Endothelial cell of umbilical vein (primary cell): ENCODE results near the gene NBL1. TPM values are rescaled to one million over a fixed set of nuclear protein-coding genes. Genes with fewer than 3 reads are reported as not detected.

Experiments used
- BruUV-seq: library from RNA; stranded (reverse); fragments of 400-500 nt; replicated peaks from 2 replicates; lab custom pipeline; 2021; lab: Mats Ljungman, UMichigan
- CTCF ChIA-PET: fragments of 300-600, 350-600 bp; sonication (Branson Sonifier 250); formaldehyde crosslinking; loops from one replicate; lab custom pipeline; 2021; ENCODE audit warnings: antibody characterized with exemption, inconsistent platforms; lab: Charles Lee
- POLR2A ChIA-PET: fragments of 300-600, 350-600 bp; sonication (Branson Sonifier 250); formaldehyde crosslinking; loops from one replicate; lab custom pipeline; 2021; ENCODE audit warnings: antibody characterized with exemption, inconsistent platforms; lab: Charles Lee
- DNase-seq: peaks from one replicate; pipeline ENCODE4 v3.0.0-alpha.2; 2011; ENCODE audit warnings: low read depth, low spot score
- FAIRE-seq: peaks from 2 replicates; lab custom pipeline; 2011; peaks lifted over from hg19 to GRCh38; lab: Jason Lieb, UNC
- H2AFZ ChIP-seq: 2 replicates; pipeline ENCODE4 v1.6.0; 2012; ENCODE audit warnings: low read depth, low read length, control low read depth, inconsistent platforms
- H3K27ac ChIP-seq: 2 replicates; pipeline ENCODE4 v1.5.1; 2011; ENCODE audit warnings: low read depth, mild to moderate bottlenecking, control low read depth, low read length, moderate library complexity; ENCODE audit not compliant: insufficient read depth
- H3K27me3 ChIP-seq, 2 experiments: 2 replicates each; pipeline versions ENCODE4 v1.6.0 to v1.6.1; 2011; ENCODE audit warnings: low read length in 2 of 2, mixed read lengths in 1 of 2; ENCODE audit not compliant: control insufficient read depth in 2 of 2, insufficient read depth in 2 of 2
- H3K36me3 ChIP-seq, 2 experiments: 2 replicates in 1 of 2; 3 replicates in 1 of 2; pipeline ENCODE4 v1.5.1; 2011; ENCODE audit warnings: low read length in 2 of 2, mild to moderate bottlenecking in 1 of 2, moderate library complexity in 1 of 2; ENCODE audit not compliant: control insufficient read depth in 2 of 2, insufficient read depth in 2 of 2; ENCODE audit errors: extremely low read depth in 1 of 2
- H3K4me1 ChIP-seq: 3 replicates; pipeline ENCODE4 v1.5.1; 2011; ENCODE audit warnings: mild to moderate bottlenecking, low read length; ENCODE audit not compliant: control insufficient read depth, insufficient read depth; ENCODE audit errors: extremely low read depth
- H3K4me2 ChIP-seq: 2 replicates; pipeline ENCODE4 v1.6.1; 2011; ENCODE audit warnings: low read length, control low read depth, mixed read lengths; ENCODE audit not compliant: insufficient read depth
- H3K4me3 ChIP-seq, 3 experiments: fragments of 200-600 bp in 1 of 3; sonication (generic), shearing (Covaris generic) in 1 of 3; replicated peaks in 1 of 3; 2 replicates each; pipeline ENCODE4 v1.5.1; 2011 to 2016; ENCODE audit warnings: control low read depth in 3 of 3, low read length in 3 of 3, mild to moderate bottlenecking in 2 of 3, inconsistent platforms in 1 of 3, low read depth in 1 of 3, moderate library complexity in 1 of 3; ENCODE audit not compliant: insufficient read depth in 1 of 3
- H3K79me2 ChIP-seq: 2 replicates; pipeline ENCODE4 v1.6.0; 2012; ENCODE audit warnings: low read length, inconsistent platforms; ENCODE audit not compliant: control insufficient read depth, insufficient read depth
- H3K9ac ChIP-seq: replicated peaks from 2 replicates; pipeline ENCODE3; 2011; ENCODE audit warnings: low read length, control low read depth; ENCODE audit not compliant: insufficient read depth; ENCODE audit errors: extremely low read depth
- H3K9me1 ChIP-seq: replicated peaks from 3 replicates; pipeline ENCODE4 v1.6.0; 2011; ENCODE audit warnings: mild to moderate bottlenecking, low read length; ENCODE audit not compliant: control insufficient read depth, insufficient read depth; ENCODE audit errors: extremely low read depth
- H3K9me3 ChIP-seq: replicated peaks from 2 replicates; pipeline ENCODE4 v1.5.1; 2012; ENCODE audit warnings: low read length, inconsistent platforms; ENCODE audit not compliant: control insufficient read depth, insufficient read depth
- H4K20me1 ChIP-seq: replicated peaks from 2 replicates; pipeline ENCODE3; 2011; ENCODE audit warnings: mild to moderate bottlenecking, low read length; ENCODE audit not compliant: control insufficient read depth, insufficient read depth; ENCODE audit errors: extremely low read depth
- EZH2 ChIP-seq: IDR thresholded peaks from 2 replicates; pipeline ENCODE4 v1.6.1; 2012; ENCODE audit warnings: borderline replicate concordance, low read depth, mild to moderate bottlenecking, moderate library complexity, low read length, inconsistent platforms; ENCODE audit not compliant: severe bottlenecking
- FOS ChIP-seq: IDR thresholded peaks from 2 replicates; pipeline ENCODE4 v1.6.1; 2011; ENCODE audit warnings: mild to moderate bottlenecking, low read length, moderate library complexity, borderline replicate concordance; ENCODE audit not compliant: insufficient read depth
- GATA2 ChIP-seq: IDR thresholded peaks from 2 replicates; pipeline ENCODE4 v1.7.0; 2011; ENCODE audit warnings: low read depth, mild to moderate bottlenecking, moderate library complexity, mixed read lengths, low read length; ENCODE audit not compliant: insufficient read length, insufficient read depth
- JUN ChIP-seq: IDR thresholded peaks from 2 replicates; pipeline ENCODE4 v1.6.1; 2011; ENCODE audit warnings: borderline replicate concordance, low read depth; ENCODE audit not compliant: insufficient read length, insufficient read depth
- MYC ChIP-seq: IDR thresholded peaks from one replicate; pipeline ENCODE4 v1.6.1; 2011; ENCODE audit warnings: mild to moderate bottlenecking, low read depth, low read length
- POLR2A ChIP-seq: IDR thresholded peaks from 2 replicates; pipeline ENCODE4 v1.6.1; 2012; ENCODE audit warnings: low read depth, mild to moderate bottlenecking, control low read depth, low read length
- POLR2AphosphoS5 ChIP-seq: IDR thresholded peaks from 2 replicates; pipeline ENCODE4 v1.6.1; 2012; ENCODE audit warnings: low read depth, mild to moderate bottlenecking, control low read depth, low read length, moderate library complexity; ENCODE audit not compliant: insufficient read depth
- dilution Hi-C: fragments of 300-500 bp; cut with MboI; formaldehyde crosslinking; loops from one replicate; pipeline ENCODE4 v1.15.0; 2019; ENCODE audit warnings: low sequenced_read_pairs; ENCODE audit not compliant: extremely low pct_ligation_motif_present
- intact Hi-C: fragments of 100-400 bp; cut with micrococcal nuclease; formaldehyde crosslinking; loops from one replicate; pipeline ENCODE4 v1.10.0; 2022
- polyA plus RNA-seq, 4 experiments: library from polyadenylated mRNA; depleted of rRNA in 3 of 4; stranded (reverse) in 3 of 4; unstranded in 1 of 4; fragments of >200 nt; gene quantifications; 2 replicates each; pipeline versions ENCODE4 v1.2.1 to v1.2.3, GENCODE V29; 2011 to 2012; ENCODE audit warnings: missing spikeins in 1 of 4
- total RNA-seq: library from RNA; stranded (reverse); gene quantifications from 2 replicates; pipeline ENCODE4 v1.2.3, GENCODE V29; 2021
- TF ChIP-seq, protein P1 (sequence below): IDR thresholded peaks from 2 replicates; pipeline ENCODE4 v1.6.1; 2011; ENCODE audit not compliant: insufficient read depth, insufficient read length
- TF ChIP-seq, protein P2 (sequence below), 2 donors: IDR thresholded peaks; 1 replicate in 1 of 2; 2 replicates in 1 of 2; pipeline ENCODE4 v1.5.1; 2011; ENCODE audit warnings: low read length in 2 of 2, mild to moderate bottlenecking in 2 of 2, moderate library complexity in 2 of 2, control low read depth in 1 of 2, inconsistent platforms in 1 of 2, low read depth in 1 of 2; ENCODE audit not compliant: insufficient read depth in 1 of 2; ENCODE audit errors: extremely low read depth in 1 of 2

Gene NBL1
- total and polyA plus RNA-seq, 2 donors (not counting 3 experiments of a cell fraction or from before 2014, with no cell fraction given), result 36.2 to 40.5 TPM

DNA sequence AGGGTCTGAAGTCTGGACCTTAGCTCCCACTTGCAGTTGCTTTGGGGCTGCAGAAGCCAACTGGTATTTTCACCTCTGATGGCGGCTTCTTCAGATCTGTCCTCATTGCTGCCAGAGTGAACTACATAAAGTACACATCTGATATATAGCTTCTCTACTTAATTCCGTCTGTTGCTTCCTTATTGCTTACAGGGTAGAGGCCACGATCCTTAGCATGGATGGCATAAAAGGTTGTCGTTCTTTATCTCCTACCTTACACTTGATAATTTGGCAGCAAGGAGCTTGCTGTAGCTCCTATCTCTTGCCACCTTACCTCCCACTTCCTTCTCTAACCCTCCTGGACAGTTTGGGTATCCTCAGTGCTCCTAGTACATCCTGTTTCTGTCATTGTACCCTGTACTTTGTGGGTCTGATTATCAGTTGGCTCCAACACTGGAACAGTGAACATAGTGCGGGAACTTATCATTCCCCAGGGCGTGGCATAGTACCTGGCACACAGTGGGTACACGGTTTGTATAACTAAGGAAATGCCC is 30.9 kb upstream of the NBL1 start:
- FAIRE-seq, result no peak
- H4K20me1 ChIP-seq, result no peaks in the 10 kb centered on the region
- H2AFZ ChIP-seq, result no peak overlapping the region
- dilution Hi-C loops, result no loop called here
- no TSS peak for BruUV-seq
- no peak overlapping the region for H3K27ac ChIP-seq
- H3K36me3 ChIP-seq, result peaks cover 3% of the 10 kb centered on the region in 2 experiments
- H3K9me1 ChIP-seq, result no peaks in the 10 kb centered on the region
- DNase-seq, result no peak
- ChIA-PET CTCF (interaction anchor here (1.0 to 1.5 kb wide), 2 partner anchors 125 to 222 kb away, joined by 4 read pairs; no protein-coding TSS in a partner anchor), POLR2A (no interaction called here)
- intact Hi-C loops, result no loop called here
- no peaks in the 10 kb centered on the region for H3K4me1 ChIP-seq
- H3K9me3 ChIP-seq, result no peaks in the 10 kb centered on the region
- H3K79me2 ChIP-seq, result peaks cover 28% of the 10 kb centered on the region
- H3K27me3 ChIP-seq, result no peaks in the 10 kb centered on the region
- H3K4me3 ChIP-seq, result no peak overlapping the region
- H3K4me2 ChIP-seq, result no peak overlapping the region
- TF ChIP-seq FOS (no peak), EZH2 (no peak), JUN (no peak)
- H3K9ac ChIP-seq, result no peak overlapping the region

DNA sequence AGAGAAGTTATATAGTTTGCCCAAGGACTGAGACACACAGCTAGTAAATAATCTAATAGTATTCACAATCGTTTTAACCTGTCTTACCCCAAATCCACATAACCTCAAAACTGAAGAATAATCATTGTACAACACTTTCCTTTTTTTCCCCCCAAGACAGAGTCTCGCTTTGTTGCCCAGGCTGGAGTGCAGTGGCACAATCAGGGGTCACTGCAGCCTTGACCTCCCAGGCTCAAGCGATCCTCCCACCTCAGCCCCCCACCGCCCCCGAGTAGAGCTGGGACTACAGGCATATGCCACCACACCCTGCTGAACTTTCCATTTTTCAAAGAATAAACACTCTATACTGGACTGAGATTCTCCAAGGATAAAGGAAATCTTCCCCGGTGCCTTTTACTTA is 28.7 kb upstream of the NBL1 start:
- ChIA-PET POLR2A (no interaction called here), CTCF (no interaction called here)
- Histone ChIP-seq H3K36me3 (peaks cover 2 to 3% of the 10 kb centered on the region in 2 experiments), H3K4me1 (no peaks in the 10 kb centered on the region), H3K79me2 (peaks cover 31% of the 10 kb centered on the region), H4K20me1 (no peaks in the 10 kb centered on the region), H3K4me2 (no peak overlapping the region), H2AFZ (no peak overlapping the region), H3K27me3 (no peaks in the 10 kb centered on the region), H3K4me3 (no peak overlapping the region), H3K9me3 (no peaks in the 10 kb centered on the region), H3K9me1 (no peaks in the 10 kb centered on the region), H3K27ac (no peak overlapping the region), H3K9ac (no peak overlapping the region)
- DNase-seq, result no peak
- no peak for FAIRE-seq
- intact Hi-C loops (no loop called here), dilution Hi-C loops (no loop called here)
- no TSS peak for BruUV-seq
- TF ChIP-seq EZH2 (no peak), JUN (no peak), POLR2A (no peak), GATA2 (no peak), FOS (no peak), POLR2AphosphoS5 (no peak), MYC (no peak)
- TF ChIP-seq, protein P1, sequence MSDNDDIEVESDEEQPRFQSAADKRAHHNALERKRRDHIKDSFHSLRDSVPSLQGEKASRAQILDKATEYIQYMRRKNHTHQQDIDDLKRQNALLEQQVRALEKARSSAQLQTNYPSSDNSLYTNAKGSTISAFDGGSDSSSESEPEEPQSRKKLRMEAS, result no peak
- TF ChIP-seq, protein P2, sequence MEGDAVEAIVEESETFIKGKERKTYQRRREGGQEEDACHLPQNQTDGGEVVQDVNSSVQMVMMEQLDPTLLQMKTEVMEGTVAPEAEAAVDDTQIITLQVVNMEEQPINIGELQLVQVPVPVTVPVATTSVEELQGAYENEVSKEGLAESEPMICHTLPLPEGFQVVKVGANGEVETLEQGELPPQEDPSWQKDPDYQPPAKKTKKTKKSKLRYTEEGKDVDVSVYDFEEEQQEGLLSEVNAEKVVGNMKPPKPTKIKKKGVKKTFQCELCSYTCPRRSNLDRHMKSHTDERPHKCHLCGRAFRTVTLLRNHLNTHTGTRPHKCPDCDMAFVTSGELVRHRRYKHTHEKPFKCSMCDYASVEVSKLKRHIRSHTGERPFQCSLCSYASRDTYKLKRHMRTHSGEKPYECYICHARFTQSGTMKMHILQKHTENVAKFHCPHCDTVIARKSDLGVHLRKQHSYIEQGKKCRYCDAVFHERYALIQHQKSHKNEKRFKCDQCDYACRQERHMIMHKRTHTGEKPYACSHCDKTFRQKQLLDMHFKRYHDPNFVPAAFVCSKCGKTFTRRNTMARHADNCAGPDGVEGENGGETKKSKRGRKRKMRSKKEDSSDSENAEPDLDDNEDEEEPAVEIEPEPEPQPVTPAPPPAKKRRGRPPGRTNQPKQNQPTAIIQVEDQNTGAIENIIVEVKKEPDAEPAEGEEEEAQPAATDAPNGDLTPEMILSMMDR (IDR thresholded peaks at IDR 0.05; ENCODE audit: extremely low read depth in 1 of 2, insufficient read depth in 1 of 2, low read depth in 1 of 2, low read length in 2 of 2), result no peak
